Stimulated activated CD4-positive, alpha-beta T cell treated with anti-CD3 and anti-CD28 coated beads, Interleukin-2, amount 100 ng/mL, for 4 hours (primary cell): ENCODE results near the gene DCDC2B.
A peak's percentile ranks its signal among the peaks of the same experiment; 100 is the strongest.

Source experiments
- DNase-seq: peaks from one replicate; pipeline ENCODE4 v3.0.0-alpha.2; 2020; ENCODE audit warnings: low read depth

Gene DCDC2B

GRCh38 chr1:32197074-32197473 lies 11.8 kb upstream of the DCDC2B start:
- no peak for DNase-seq

- DNase-seq = no peak
Measured at GRCh38 chr1:32197837-32198236, 11.1 kb upstream of the DCDC2B start.

- DNase-seq = no peak
Measured at GRCh38 chr1:32198237-32199042, 10.4 kb upstream of the DCDC2B start.

GRCh38 chr1:32199043-32199716 lies 9.7 kb upstream of the DCDC2B start:
- no peak for DNase-seq

- DNase-seq = no peak
Measured at GRCh38 chr1:32199717-32200072, 9.2 kb upstream of the DCDC2B start.

- peak; percentile 31 for DNase-seq
Measured at GRCh38 chr1:32200226-32201010, 8.5 kb upstream of the DCDC2B start, which contains the start of gene CCDC28B. Gene CCDC28B, plus strand, starts transcription at chr1:32200595. Its CDS starts 1,341 bp downstream, at chr1:32201936.

- DNase-seq = peak; percentile 64
Measured at GRCh38 chr1:32201011-32201855, 7.7 kb upstream of the DCDC2B start.

GRCh38 chr1:32204943-32205361 lies 3.9 kb upstream of the DCDC2B start:
- no peak for DNase-seq

- peak; percentile 78 for DNase-seq
Measured at GRCh38 chr1:32205401-32206370, 3.2 kb upstream of the DCDC2B start, which contains the start of gene IQCC. Gene IQCC, plus strand, starts transcription at chr1:32205671. Its CDS starts 11 bp downstream, at chr1:32205682.

GRCh38 chr1:32208469-32208868 lies 420 bp upstream of the DCDC2B start:
- DNase-seq = no peak

- peak; percentile 46 for DNase-seq
Measured at GRCh38 chr1:32215629-32216480, 7.0 kb downstream of the DCDC2B start.

GRCh38 chr1:32216566-32216965 lies 7.7 kb downstream of the DCDC2B start:
- no peak for DNase-seq

GRCh38 chr1:32219022-32219421 lies 10.1 kb downstream of the DCDC2B start:
- no peak for DNase-seq

GRCh38 chr1:32220746-32221580 lies 12.1 kb downstream of the DCDC2B start:
- DNase-seq = no peak

- DNase-seq = no peak
Measured at GRCh38 chr1:32221581-32221979, 12.7 kb downstream of the DCDC2B start.

GRCh38 chr1:32221980-32222755 lies 13.3 kb downstream of the DCDC2B start, which contains the start of the genes EIF3I and TMEM234:
Gene EIF3I, plus strand, starts transcription at chr1:32222407. Its CDS starts 35 bp downstream, at chr1:32222442.
Gene TMEM234, minus strand, starts transcription at chr1:32222353. Its CDS starts 31 bp downstream, at chr1:32222322.
- peak; percentile 90 for DNase-seq

- no peak for DNase-seq
Measured at GRCh38 chr1:32223683-32224082, 14.8 kb downstream of the DCDC2B start.
